Measurements from ENCODE around the gene TBC1D9B.

TBC1D9B gene

GRCh38 chr5:179904463-179905160 is 3.1 kb downstream of the TBC1D9B start:
- TF ChIP-seq CTCF (IDR thresholded peaks at IDR 0.05; ENCODE audit: borderline replicate concordance, insufficient read depth, low read depth, low read length) = no peak
- no peak overlapping the region for H3K4me3 ChIP-seq (ENCODE audit: low read depth, low read length)

- no peak overlapping the region for H3K4me3 ChIP-seq (ENCODE audit: low read depth, low read length)
- no peak for TF ChIP-seq CTCF (IDR thresholded peaks at IDR 0.05; ENCODE audit: borderline replicate concordance, insufficient read depth, low read depth, low read length)
Measured at GRCh38 chr5:179902763-179903158, 4.9 kb downstream of the TBC1D9B start.

- TF ChIP-seq CTCF (IDR thresholded peaks at IDR 0.05; ENCODE audit: borderline replicate concordance, insufficient read depth, low read depth, low read length) = no peak
- no peak overlapping the region for H3K4me3 ChIP-seq (ENCODE audit: low read depth, low read length)
Measured at GRCh38 chr5:179901915-179902762, 5.6 kb downstream of the TBC1D9B start.

- H3K4me3 ChIP-seq (ENCODE audit: low read depth, low read length) = no peak overlapping the region
- TF ChIP-seq CTCF (IDR thresholded peaks at IDR 0.05; ENCODE audit: borderline replicate concordance, insufficient read depth, low read depth, low read length) = no peak
Measured at GRCh38 chr5:179901462-179901861, 6.2 kb downstream of the TBC1D9B start.

GRCh38 chr5:179900711-179901110 is 7.0 kb downstream of the TBC1D9B start:
- no peak overlapping the region for H3K4me3 ChIP-seq (ENCODE audit: low read depth, low read length)
- no peak for TF ChIP-seq CTCF (IDR thresholded peaks at IDR 0.05; ENCODE audit: borderline replicate concordance, insufficient read depth, low read depth, low read length)

GRCh38 chr5:179900206-179900605 is 7.5 kb downstream of the TBC1D9B start:
- no peak for TF ChIP-seq CTCF (IDR thresholded peaks at IDR 0.05; ENCODE audit: borderline replicate concordance, insufficient read depth, low read depth, low read length)

GRCh38 chr5:179895861-179896260 is 11.8 kb downstream of the TBC1D9B start:
- no peak overlapping the region for H3K4me3 ChIP-seq (ENCODE audit: low read depth, low read length)
- TF ChIP-seq CTCF (IDR thresholded peaks at IDR 0.05; ENCODE audit: borderline replicate concordance, insufficient read depth, low read depth, low read length) = no peak

More at GRCh38 chr5:179900206-179900605, 7.5 kb downstream of the TBC1D9B start:
- no peak overlapping the region for H3K4me3 ChIP-seq (ENCODE audit: low read depth, low read length)
